Caco-2 (cell line): Measurements from ENCODE around the gene MOCS2. TPM values are rescaled to one million over a fixed set of nuclear protein-coding genes. Genes with fewer than 3 reads are reported as not detected.
"Not testable (repeated sequence)": the region's sequence is repeated elsewhere in the genome, so short reads cannot be mapped to it uniquely, and the experiment has no call there.

Source experiments
- BruUV-seq: library from RNA; stranded (reverse); fragments of 400-500 nt; replicated peaks from 2 replicates; lab custom pipeline; 2021; lab: Mats Ljungman, UMichigan
- CTCF ChIA-PET: fragments of 300-600 bp; sonication (Branson Sonifier 250); formaldehyde crosslinking; loops from one replicate; lab custom pipeline; 2022; ENCODE audit warnings: antibody characterized with exemption; lab: Charles Lee
- POLR2A ChIA-PET: fragments of 300-600 bp; sonication (Branson Sonifier 250); formaldehyde crosslinking; loops from one replicate; lab custom pipeline; 2022; ENCODE audit warnings: antibody characterized with exemption; lab: Charles Lee
- DNase-seq, 2 experiments: peaks; one replicate each; pipeline versions ENCODE4 v3.0.0 to v3.0.0-alpha.2; 2020 to 2022
- H3K27me3 ChIP-seq: replicated peaks from 2 replicates; pipeline ENCODE4 v1.6.0; 2011; ENCODE audit warnings: low read length; ENCODE audit not compliant: control insufficient read depth, insufficient read depth
- H3K36me3 ChIP-seq: 2 replicates; pipeline ENCODE4 v1.5.1; 2011; ENCODE audit warnings: low read length; ENCODE audit not compliant: control insufficient read depth, insufficient read depth
- H3K4me1 ChIP-seq: fragments of 250-450 bp; sonication (Bioruptor Pico); 2 replicates; pipeline ENCODE4 v1.5.1; 2020; ENCODE audit warnings: mild to moderate bottlenecking
- H3K4me3 ChIP-seq: 2 replicates; pipeline ENCODE4 v1.5.1; 2011; ENCODE audit warnings: low read depth, mild to moderate bottlenecking, control low read depth, low read length
- H3K9me3 ChIP-seq: fragments of 250-450 bp; sonication (Bioruptor Pico); 2 replicates; pipeline ENCODE4 v1.5.1; 2020; ENCODE audit warnings: mild to moderate bottlenecking, moderate library complexity
- H3K27ac Mint-ChIP-seq: one replicate; pipeline ENCODE4 v1.8.0; 2022; ENCODE audit warnings: mixed read lengths; ENCODE audit not compliant: unreplicated experiment
- H3K27me3 Mint-ChIP-seq: one replicate; pipeline ENCODE4 v1.8.0; 2022; ENCODE audit warnings: mixed read lengths; ENCODE audit not compliant: insufficient read depth, unreplicated experiment
- H3K36me3 Mint-ChIP-seq: one replicate; pipeline ENCODE4 v1.8.0; 2022; ENCODE audit warnings: mild to moderate bottlenecking, mixed read lengths; ENCODE audit not compliant: insufficient read depth, unreplicated experiment
- H3K4me1 Mint-ChIP-seq: one replicate; pipeline ENCODE4 v1.8.0; 2022; ENCODE audit warnings: low read depth, mixed read lengths; ENCODE audit not compliant: unreplicated experiment
- H3K4me3 Mint-ChIP-seq: one replicate; pipeline ENCODE4 v1.8.0; 2022; ENCODE audit warnings: mild to moderate bottlenecking, moderate library complexity, mixed read lengths; ENCODE audit not compliant: unreplicated experiment
- H3K9me3 Mint-ChIP-seq: one replicate; pipeline ENCODE4 v1.8.0; 2022; ENCODE audit warnings: mixed read lengths; ENCODE audit not compliant: unreplicated experiment
- intact Hi-C: fragments of 100-400 bp; cut with micrococcal nuclease; formaldehyde crosslinking; loops from one replicate; pipeline ENCODE4 v1.10.0; 2022; ENCODE audit not compliant: unreplicated experiment
- total RNA-seq: library from RNA; stranded (reverse); gene quantifications from 2 replicates; pipeline ENCODE4 v1.2.3, GENCODE V29; 2022
- TF ChIP-seq, protein P1 (sequence below), 2 experiments: fragments of 200-600 bp in 1 of 2; IDR thresholded peaks; 1 replicate in 1 of 2; 2 replicates in 1 of 2; pipeline versions ENCODE4 v1.5.1 to v1.8.0; 2011 to 2022; ENCODE audit warnings: antibody characterized with exemption in 1 of 2, control low read depth in 1 of 2, inconsistent platforms in 1 of 2, low read depth in 1 of 2, low read length in 1 of 2, mild to moderate bottlenecking in 1 of 2, moderate library complexity in 1 of 2; ENCODE audit not compliant: insufficient read depth in 1 of 2, severe bottlenecking in 1 of 2, unreplicated experiment in 1 of 2

MOCS2 gene
- total RNA-seq, 1 experiment from 2014 or later = 35.9 TPM

DNA sequence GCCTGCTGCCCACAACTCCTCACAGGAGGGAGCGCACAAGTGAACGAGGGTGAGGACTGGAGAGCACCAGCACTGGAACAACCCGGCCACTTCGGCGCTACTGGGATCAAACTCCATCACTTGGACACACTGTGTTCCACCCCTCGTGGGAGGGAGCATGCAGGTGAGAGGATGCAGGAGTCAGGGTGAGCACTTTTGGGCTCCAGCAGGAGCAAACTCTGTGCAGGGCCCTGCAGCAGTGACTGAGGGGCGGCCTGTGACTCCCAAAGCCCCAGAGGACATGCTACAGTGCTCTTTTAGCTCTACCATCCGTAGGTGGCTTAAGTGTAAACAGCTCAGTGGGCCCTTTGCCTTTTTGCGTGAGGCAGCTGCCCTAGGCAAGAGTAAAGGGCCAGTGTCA lies 4.4 kb upstream of the MOCS2 start:
- Mint-ChIP-seq H3K4me1 (peaks cover 14% of the 10 kb centered on the region), H3K36me3 (no peaks in the 10 kb centered on the region), H3K4me3 (no peak overlapping the region), H3K27me3 (peaks cover 2% of the 10 kb centered on the region), H3K9me3 (no peaks in the 10 kb centered on the region), H3K27ac (no peak overlapping the region)
- BruUV-seq = no TSS peak
- Histone ChIP-seq H3K9me3 (no peaks in the 10 kb centered on the region), H3K4me1 (peaks cover 3% of the 10 kb centered on the region; the same call in 1 of the 2 replicates), H3K36me3 (no peaks in the 10 kb centered on the region), H3K27me3 (no peaks in the 10 kb centered on the region), H3K4me3 (no peak overlapping the region)
- TF ChIP-seq, protein P1, sequence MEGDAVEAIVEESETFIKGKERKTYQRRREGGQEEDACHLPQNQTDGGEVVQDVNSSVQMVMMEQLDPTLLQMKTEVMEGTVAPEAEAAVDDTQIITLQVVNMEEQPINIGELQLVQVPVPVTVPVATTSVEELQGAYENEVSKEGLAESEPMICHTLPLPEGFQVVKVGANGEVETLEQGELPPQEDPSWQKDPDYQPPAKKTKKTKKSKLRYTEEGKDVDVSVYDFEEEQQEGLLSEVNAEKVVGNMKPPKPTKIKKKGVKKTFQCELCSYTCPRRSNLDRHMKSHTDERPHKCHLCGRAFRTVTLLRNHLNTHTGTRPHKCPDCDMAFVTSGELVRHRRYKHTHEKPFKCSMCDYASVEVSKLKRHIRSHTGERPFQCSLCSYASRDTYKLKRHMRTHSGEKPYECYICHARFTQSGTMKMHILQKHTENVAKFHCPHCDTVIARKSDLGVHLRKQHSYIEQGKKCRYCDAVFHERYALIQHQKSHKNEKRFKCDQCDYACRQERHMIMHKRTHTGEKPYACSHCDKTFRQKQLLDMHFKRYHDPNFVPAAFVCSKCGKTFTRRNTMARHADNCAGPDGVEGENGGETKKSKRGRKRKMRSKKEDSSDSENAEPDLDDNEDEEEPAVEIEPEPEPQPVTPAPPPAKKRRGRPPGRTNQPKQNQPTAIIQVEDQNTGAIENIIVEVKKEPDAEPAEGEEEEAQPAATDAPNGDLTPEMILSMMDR (IDR thresholded peaks at IDR 0.05; ENCODE audit: insufficient read depth in 1 of 2, low read depth in 1 of 2, low read length in 1 of 2, severe bottlenecking in 1 of 2, unreplicated experiment in 1 of 2) = no peak
- ChIA-PET CTCF (no interaction called here), POLR2A (no interaction called here)
- intact Hi-C loops = no loop called here
- DNase-seq = no peak

DNA sequence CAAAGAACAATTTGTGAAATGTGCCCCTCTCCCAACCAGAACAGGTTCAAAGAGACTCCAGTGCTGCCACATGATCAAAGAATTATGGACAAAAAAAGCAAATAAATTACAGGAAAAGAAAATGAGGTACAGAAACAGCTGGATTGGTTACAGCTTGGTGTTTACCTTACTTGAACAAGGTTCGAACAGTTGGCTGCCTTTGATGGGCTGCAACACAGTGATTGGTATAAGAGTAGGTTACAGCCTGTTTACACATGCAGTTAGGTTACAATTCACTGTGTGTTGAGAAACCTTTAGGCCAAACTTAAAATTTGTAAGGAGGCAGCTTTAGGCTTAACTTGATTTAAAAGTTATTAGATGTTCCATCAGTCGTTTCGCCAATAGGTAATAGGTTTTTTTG lies 3.4 kb upstream of the MOCS2 start:
- Histone ChIP-seq H3K36me3 (no peaks in the 10 kb centered on the region), H3K27me3 (no peaks in the 10 kb centered on the region), H3K4me3 (no peak overlapping the region), H3K9me3 (no peaks in the 10 kb centered on the region), H3K4me1 (peaks cover 3% of the 10 kb centered on the region; the same call in 1 of the 2 replicates)
- CTCF ChIA-PET = no interaction called here
- no TSS peak for BruUV-seq
- no peak overlapping the region for H3K27ac Mint-ChIP-seq
- intact Hi-C loops = no loop called here
- H3K4me3 Mint-ChIP-seq = no peak overlapping the region
- POLR2A ChIA-PET = no interaction called here
- no peaks in the 10 kb centered on the region for H3K9me3 Mint-ChIP-seq
- DNase-seq = no peak
- peaks cover 14% of the 10 kb centered on the region for H3K4me1 Mint-ChIP-seq
- H3K27me3 Mint-ChIP-seq = peaks cover 2% of the 10 kb centered on the region
- TF ChIP-seq, protein P1 (IDR thresholded peaks at IDR 0.05; ENCODE audit: insufficient read depth in 1 of 2, low read depth in 1 of 2, low read length in 1 of 2, severe bottlenecking in 1 of 2, unreplicated experiment in 1 of 2) = no peak
- no peaks in the 10 kb centered on the region for H3K36me3 Mint-ChIP-seq

DNA sequence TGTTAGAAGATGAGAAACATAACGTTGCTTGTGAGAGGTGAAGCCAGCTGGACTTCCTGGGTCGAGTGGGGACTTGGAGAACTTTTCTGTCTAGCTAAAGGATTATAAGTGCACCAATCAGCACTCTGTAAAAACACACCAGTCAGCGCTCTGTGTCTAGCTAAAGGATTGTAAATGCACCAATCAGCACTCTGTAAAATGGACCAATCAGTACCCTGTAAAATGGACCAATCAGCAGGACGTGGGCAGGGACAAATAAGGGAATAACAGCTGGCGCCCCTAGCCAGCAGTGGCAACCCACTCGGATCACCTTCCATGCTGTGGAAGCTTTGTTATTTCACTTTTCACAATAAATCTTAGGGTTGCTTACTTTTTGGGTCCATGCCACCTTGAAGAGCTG lies 2.8 kb upstream of the MOCS2 start:
- H3K36me3 ChIP-seq, DNase-seq, CTCF ChIA-PET, H3K27ac Mint-ChIP-seq, BruUV-seq, H3K27me3 ChIP-seq, H3K27me3 Mint-ChIP-seq, H3K4me1 ChIP-seq, H3K9me3 ChIP-seq, H3K4me3 Mint-ChIP-seq, intact Hi-C loops, H3K36me3 Mint-ChIP-seq, POLR2A ChIA-PET, H3K4me3 ChIP-seq, H3K9me3 Mint-ChIP-seq: not testable (repeated sequence)
- H3K4me1 Mint-ChIP-seq = peaks cover 14% of the 10 kb centered on the region

DNA sequence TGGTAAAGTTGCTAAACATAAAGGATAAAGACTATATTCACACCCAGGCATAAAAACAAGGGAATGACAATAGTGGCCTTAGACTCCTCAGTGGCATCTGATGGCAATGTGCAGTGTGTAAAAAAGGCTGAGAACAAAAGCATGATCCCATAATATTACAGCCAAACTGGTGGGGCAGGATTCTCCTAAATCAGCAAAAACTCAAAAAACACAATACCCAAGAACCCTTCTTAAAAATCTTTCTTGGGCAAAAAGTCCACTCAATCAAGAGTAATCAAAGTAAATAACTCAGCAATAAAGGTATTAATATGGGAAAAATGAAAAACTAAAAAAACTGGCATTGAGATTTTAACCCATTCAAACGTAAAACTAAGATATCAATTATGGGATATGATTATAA lies 1.6 kb upstream of the MOCS2 start:
- no TSS peak for BruUV-seq
- CTCF ChIA-PET = no interaction called here
- H3K27me3 Mint-ChIP-seq = no peaks in the 10 kb centered on the region
- no peaks in the 10 kb centered on the region for H3K9me3 Mint-ChIP-seq
- Histone ChIP-seq H3K4me1 (peaks cover 3% of the 10 kb centered on the region; the same call in 1 of the 2 replicates), H3K36me3 (no peaks in the 10 kb centered on the region; the same call in none of the 2 replicates), H3K4me3 (no peak overlapping the region), H3K27me3 (no peaks in the 10 kb centered on the region), H3K9me3 (no peaks in the 10 kb centered on the region)
- H3K27ac Mint-ChIP-seq = no peak overlapping the region
- POLR2A ChIA-PET = no interaction called here
- DNase-seq = no peak
- peaks cover 2% of the 10 kb centered on the region for H3K36me3 Mint-ChIP-seq
- intact Hi-C loops = no loop called here
- H3K4me1 Mint-ChIP-seq = peaks cover 9% of the 10 kb centered on the region
- peak overlapping the region; percentile 89 for H3K4me3 Mint-ChIP-seq
- TF ChIP-seq, protein P1 (IDR thresholded peaks at IDR 0.05; ENCODE audit: insufficient read depth in 1 of 2, low read depth in 1 of 2, low read length in 1 of 2, severe bottlenecking in 1 of 2, unreplicated experiment in 1 of 2) = no peak
